Endothelial cell of umbilical vein (primary cell): ENCODE data around the gene EMD. TPM values are rescaled to one million over a fixed set of nuclear protein-coding genes. Genes with fewer than 3 reads are reported as not detected.
A peak's percentile ranks its signal among the peaks of the same experiment; 100 is the strongest.

Experiments used
- BruUV-seq: library from RNA; stranded (reverse); fragments of 400-500 nt; replicated peaks from 2 replicates; lab custom pipeline; 2021; lab: Mats Ljungman, UMichigan
- CTCF ChIA-PET: fragments of 300-600, 350-600 bp; sonication (Branson Sonifier 250); formaldehyde crosslinking; loops from one replicate; lab custom pipeline; 2021; ENCODE audit warnings: antibody characterized with exemption, inconsistent platforms; lab: Charles Lee
- POLR2A ChIA-PET: fragments of 300-600, 350-600 bp; sonication (Branson Sonifier 250); formaldehyde crosslinking; loops from one replicate; lab custom pipeline; 2021; ENCODE audit warnings: antibody characterized with exemption, inconsistent platforms; lab: Charles Lee
- DNase-seq: peaks from one replicate; pipeline ENCODE4 v3.0.0-alpha.2; 2011; ENCODE audit warnings: low read depth, low spot score
- FAIRE-seq: peaks from 2 replicates; lab custom pipeline; 2011; peaks lifted over from hg19 to GRCh38; lab: Jason Lieb, UNC
- H2AFZ ChIP-seq: 2 replicates; pipeline ENCODE4 v1.6.0; 2012; ENCODE audit warnings: low read depth, low read length, control low read depth, inconsistent platforms
- H3K27ac ChIP-seq: 2 replicates; pipeline ENCODE4 v1.5.1; 2011; ENCODE audit warnings: low read depth, mild to moderate bottlenecking, control low read depth, low read length, moderate library complexity; ENCODE audit not compliant: insufficient read depth
- H3K27me3 ChIP-seq, 2 experiments: 2 replicates each; pipeline versions ENCODE4 v1.6.0 to v1.6.1; 2011; ENCODE audit warnings: low read length in 2 of 2, mixed read lengths in 1 of 2; ENCODE audit not compliant: control insufficient read depth in 2 of 2, insufficient read depth in 2 of 2
- H3K36me3 ChIP-seq, 2 experiments: 2 replicates in 1 of 2; 3 replicates in 1 of 2; pipeline ENCODE4 v1.5.1; 2011; ENCODE audit warnings: low read length in 2 of 2, mild to moderate bottlenecking in 1 of 2, moderate library complexity in 1 of 2; ENCODE audit not compliant: control insufficient read depth in 2 of 2, insufficient read depth in 2 of 2; ENCODE audit errors: extremely low read depth in 1 of 2
- H3K4me1 ChIP-seq: 3 replicates; pipeline ENCODE4 v1.5.1; 2011; ENCODE audit warnings: mild to moderate bottlenecking, low read length; ENCODE audit not compliant: control insufficient read depth, insufficient read depth; ENCODE audit errors: extremely low read depth
- H3K4me2 ChIP-seq: 2 replicates; pipeline ENCODE4 v1.6.1; 2011; ENCODE audit warnings: low read length, control low read depth, mixed read lengths; ENCODE audit not compliant: insufficient read depth
- H3K4me3 ChIP-seq, 3 experiments: fragments of 200-600 bp in 1 of 3; sonication (generic), shearing (Covaris generic) in 1 of 3; replicated peaks in 1 of 3; 2 replicates each; pipeline ENCODE4 v1.5.1; 2011 to 2016; ENCODE audit warnings: control low read depth in 3 of 3, low read length in 3 of 3, mild to moderate bottlenecking in 2 of 3, inconsistent platforms in 1 of 3, low read depth in 1 of 3, moderate library complexity in 1 of 3; ENCODE audit not compliant: insufficient read depth in 1 of 3
- H3K79me2 ChIP-seq: 2 replicates; pipeline ENCODE4 v1.6.0; 2012; ENCODE audit warnings: low read length, inconsistent platforms; ENCODE audit not compliant: control insufficient read depth, insufficient read depth
- H3K9ac ChIP-seq: replicated peaks from 2 replicates; pipeline ENCODE3; 2011; ENCODE audit warnings: low read length, control low read depth; ENCODE audit not compliant: insufficient read depth; ENCODE audit errors: extremely low read depth
- H3K9me1 ChIP-seq: replicated peaks from 3 replicates; pipeline ENCODE4 v1.6.0; 2011; ENCODE audit warnings: mild to moderate bottlenecking, low read length; ENCODE audit not compliant: control insufficient read depth, insufficient read depth; ENCODE audit errors: extremely low read depth
- H3K9me3 ChIP-seq: replicated peaks from 2 replicates; pipeline ENCODE4 v1.5.1; 2012; ENCODE audit warnings: low read length, inconsistent platforms; ENCODE audit not compliant: control insufficient read depth, insufficient read depth
- H4K20me1 ChIP-seq: replicated peaks from 2 replicates; pipeline ENCODE3; 2011; ENCODE audit warnings: mild to moderate bottlenecking, low read length; ENCODE audit not compliant: control insufficient read depth, insufficient read depth; ENCODE audit errors: extremely low read depth
- EZH2 ChIP-seq: IDR thresholded peaks from 2 replicates; pipeline ENCODE4 v1.6.1; 2012; ENCODE audit warnings: borderline replicate concordance, low read depth, mild to moderate bottlenecking, moderate library complexity, low read length, inconsistent platforms; ENCODE audit not compliant: severe bottlenecking
- FOS ChIP-seq: IDR thresholded peaks from 2 replicates; pipeline ENCODE4 v1.6.1; 2011; ENCODE audit warnings: mild to moderate bottlenecking, low read length, moderate library complexity, borderline replicate concordance; ENCODE audit not compliant: insufficient read depth
- GATA2 ChIP-seq: IDR thresholded peaks from 2 replicates; pipeline ENCODE4 v1.7.0; 2011; ENCODE audit warnings: low read depth, mild to moderate bottlenecking, moderate library complexity, mixed read lengths, low read length; ENCODE audit not compliant: insufficient read length, insufficient read depth
- JUN ChIP-seq: IDR thresholded peaks from 2 replicates; pipeline ENCODE4 v1.6.1; 2011; ENCODE audit warnings: borderline replicate concordance, low read depth; ENCODE audit not compliant: insufficient read length, insufficient read depth
- MYC ChIP-seq: IDR thresholded peaks from one replicate; pipeline ENCODE4 v1.6.1; 2011; ENCODE audit warnings: mild to moderate bottlenecking, low read depth, low read length
- POLR2A ChIP-seq: IDR thresholded peaks from 2 replicates; pipeline ENCODE4 v1.6.1; 2012; ENCODE audit warnings: low read depth, mild to moderate bottlenecking, control low read depth, low read length
- POLR2AphosphoS5 ChIP-seq: IDR thresholded peaks from 2 replicates; pipeline ENCODE4 v1.6.1; 2012; ENCODE audit warnings: low read depth, mild to moderate bottlenecking, control low read depth, low read length, moderate library complexity; ENCODE audit not compliant: insufficient read depth
- dilution Hi-C: fragments of 300-500 bp; cut with MboI; formaldehyde crosslinking; loops from one replicate; pipeline ENCODE4 v1.15.0; 2019; ENCODE audit warnings: low sequenced_read_pairs; ENCODE audit not compliant: extremely low pct_ligation_motif_present
- intact Hi-C: fragments of 100-400 bp; cut with micrococcal nuclease; formaldehyde crosslinking; loops from one replicate; pipeline ENCODE4 v1.10.0; 2022
- polyA plus RNA-seq, 4 experiments: library from polyadenylated mRNA; depleted of rRNA in 3 of 4; stranded (reverse) in 3 of 4; unstranded in 1 of 4; fragments of >200 nt; gene quantifications; 2 replicates each; pipeline versions ENCODE4 v1.2.1 to v1.2.3, GENCODE V29; 2011 to 2012; ENCODE audit warnings: missing spikeins in 1 of 4
- total RNA-seq: library from RNA; stranded (reverse); gene quantifications from 2 replicates; pipeline ENCODE4 v1.2.3, GENCODE V29; 2021
- TF ChIP-seq, protein P1 (sequence below): IDR thresholded peaks from 2 replicates; pipeline ENCODE4 v1.6.1; 2011; ENCODE audit not compliant: insufficient read depth, insufficient read length
- TF ChIP-seq, protein P2 (sequence below), 2 donors: IDR thresholded peaks; 1 replicate in 1 of 2; 2 replicates in 1 of 2; pipeline ENCODE4 v1.5.1; 2011; ENCODE audit warnings: low read length in 2 of 2, mild to moderate bottlenecking in 2 of 2, moderate library complexity in 2 of 2, control low read depth in 1 of 2, inconsistent platforms in 1 of 2, low read depth in 1 of 2; ENCODE audit not compliant: insufficient read depth in 1 of 2; ENCODE audit errors: extremely low read depth in 1 of 2

Gene EMD
- total and polyA plus RNA-seq, 2 donors (not counting 3 experiments of a cell fraction or from before 2014, with no cell fraction given), result 50.6 to 76.8 TPM

DNA sequence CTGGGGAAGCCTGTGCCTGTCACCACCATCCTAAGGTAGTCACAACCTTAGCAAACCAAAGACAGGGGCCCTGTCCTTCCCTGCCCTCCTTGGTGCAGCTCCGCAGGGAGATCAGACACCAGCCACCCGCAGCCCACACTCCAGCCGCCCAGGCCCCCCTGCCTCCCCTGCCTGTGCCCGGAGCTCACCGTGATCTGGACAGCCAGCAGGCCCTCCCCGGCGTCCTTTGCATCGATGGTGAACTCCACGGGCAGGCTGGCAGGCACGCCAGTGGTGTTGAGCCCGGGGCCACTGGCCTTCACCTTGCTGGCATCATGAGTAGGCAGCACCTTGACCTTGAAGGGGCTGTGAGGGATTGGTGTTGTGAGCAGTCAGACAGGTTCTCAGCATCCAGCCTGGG lies 21.1 kb upstream of the EMD start:
- no TSS peak for BruUV-seq
- Histone ChIP-seq H3K4me3 (no peak overlapping the region), H3K27ac (no peak overlapping the region), H3K9ac (no peak overlapping the region), H3K9me3 (no peaks in the 10 kb centered on the region), H3K4me2 (no peak overlapping the region), H4K20me1 (no peaks in the 10 kb centered on the region), H2AFZ (no peak overlapping the region), H3K4me1 (no peaks in the 10 kb centered on the region), H3K79me2 (peaks cover 60% of the 10 kb centered on the region), H3K9me1 (no peaks in the 10 kb centered on the region), H3K27me3 (no peaks in the 10 kb centered on the region), H3K36me3 (peaks cover 16 to 96% of the 10 kb centered on the region in 2 experiments)
- intact Hi-C loops, result no loop called here
- FAIRE-seq, result no peak
- ChIA-PET POLR2A (no interaction called here), CTCF (no interaction called here)
- TF ChIP-seq EZH2, result no peak
- no peak for TF ChIP-seq FOS
- no peak for TF ChIP-seq GATA2
- no peak for TF ChIP-seq JUN
- peak; percentile 12 for TF ChIP-seq POLR2AphosphoS5
- TF ChIP-seq, protein P1, sequence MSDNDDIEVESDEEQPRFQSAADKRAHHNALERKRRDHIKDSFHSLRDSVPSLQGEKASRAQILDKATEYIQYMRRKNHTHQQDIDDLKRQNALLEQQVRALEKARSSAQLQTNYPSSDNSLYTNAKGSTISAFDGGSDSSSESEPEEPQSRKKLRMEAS, result no peak
- no peak for TF ChIP-seq POLR2A
- dilution Hi-C loops, result no loop called here
- DNase-seq, result no peak

DNA sequence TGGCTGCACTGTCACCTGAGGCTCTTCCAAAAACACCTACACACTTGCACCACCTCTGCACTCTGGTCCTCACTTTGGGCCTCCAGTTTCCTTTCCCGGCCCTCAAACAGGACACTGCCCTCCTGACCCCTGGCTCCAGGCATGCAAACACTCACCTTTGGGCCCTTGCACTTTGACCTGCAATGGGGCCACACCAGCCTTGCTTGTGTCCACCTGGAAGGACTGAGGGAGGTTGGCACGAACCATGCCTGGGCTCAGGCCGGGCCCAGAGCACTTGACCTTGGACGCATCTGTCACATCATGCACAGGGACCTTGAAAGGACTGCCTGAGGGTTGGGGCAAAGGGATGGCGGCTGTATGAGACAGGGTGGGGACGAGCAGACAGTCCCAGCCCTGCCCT lies 20.3 kb upstream of the EMD start:
- no peaks in the 10 kb centered on the region for H4K20me1 ChIP-seq
- no peak overlapping the region for H3K4me3 ChIP-seq

More for the DNA sequence above, 20.3 kb upstream of the EMD start:
- dilution Hi-C loops, result no loop called here
- intact Hi-C loops, result no loop called here
- H3K36me3 ChIP-seq, result peaks cover 15 to 89% of the 10 kb centered on the region in 2 experiments
- ChIA-PET POLR2A (no interaction called here), CTCF (no interaction called here)
- no peak for DNase-seq
- H2AFZ ChIP-seq, result no peak overlapping the region
- H3K4me2 ChIP-seq, result no peak overlapping the region
- no peaks in the 10 kb centered on the region for H3K27me3 ChIP-seq
- no peaks in the 10 kb centered on the region for H3K4me1 ChIP-seq
- H3K79me2 ChIP-seq, result peaks cover 66% of the 10 kb centered on the region
- H3K9me1 ChIP-seq, result no peaks in the 10 kb centered on the region
- H3K27ac ChIP-seq, result no peak overlapping the region
- no peak overlapping the region for H3K9ac ChIP-seq
- TF ChIP-seq FOS (no peak), JUN (no peak), MYC (no peak), EZH2 (no peak), GATA2 (no peak), POLR2A (no peak), POLR2AphosphoS5 (no peak)
- TF ChIP-seq, protein P2, sequence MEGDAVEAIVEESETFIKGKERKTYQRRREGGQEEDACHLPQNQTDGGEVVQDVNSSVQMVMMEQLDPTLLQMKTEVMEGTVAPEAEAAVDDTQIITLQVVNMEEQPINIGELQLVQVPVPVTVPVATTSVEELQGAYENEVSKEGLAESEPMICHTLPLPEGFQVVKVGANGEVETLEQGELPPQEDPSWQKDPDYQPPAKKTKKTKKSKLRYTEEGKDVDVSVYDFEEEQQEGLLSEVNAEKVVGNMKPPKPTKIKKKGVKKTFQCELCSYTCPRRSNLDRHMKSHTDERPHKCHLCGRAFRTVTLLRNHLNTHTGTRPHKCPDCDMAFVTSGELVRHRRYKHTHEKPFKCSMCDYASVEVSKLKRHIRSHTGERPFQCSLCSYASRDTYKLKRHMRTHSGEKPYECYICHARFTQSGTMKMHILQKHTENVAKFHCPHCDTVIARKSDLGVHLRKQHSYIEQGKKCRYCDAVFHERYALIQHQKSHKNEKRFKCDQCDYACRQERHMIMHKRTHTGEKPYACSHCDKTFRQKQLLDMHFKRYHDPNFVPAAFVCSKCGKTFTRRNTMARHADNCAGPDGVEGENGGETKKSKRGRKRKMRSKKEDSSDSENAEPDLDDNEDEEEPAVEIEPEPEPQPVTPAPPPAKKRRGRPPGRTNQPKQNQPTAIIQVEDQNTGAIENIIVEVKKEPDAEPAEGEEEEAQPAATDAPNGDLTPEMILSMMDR (IDR thresholded peaks at IDR 0.05; ENCODE audit: extremely low read depth in 1 of 2, insufficient read depth in 1 of 2, low read depth in 1 of 2, low read length in 2 of 2), result no peak
- TF ChIP-seq, protein P1, result no peak
- FAIRE-seq, result no peak
- H3K9me3 ChIP-seq, result no peaks in the 10 kb centered on the region
- BruUV-seq, result no TSS peak
